HG02870 (cell line): ENCODE measurements around the gene CAPN10.

ENCODE experiments used
- ATAC-seq: cut with Tn5 transposase; IDR thresholded peaks from one replicate; pipeline ENCODE4 v1.9.1; 2021; ENCODE audit warnings: mild to moderate bottlenecking, moderate library complexity; ENCODE audit not compliant: unreplicated experiment

Gene CAPN10

GRCh38 chr2:240620859-240621258 lies 34.3 kb downstream of the CAPN10 start:
- no peak for ATAC-seq

- no peak for ATAC-seq
Observed at GRCh38 chr2:240622060-240622411, 35.5 kb downstream of the CAPN10 start.

GRCh38 chr2:240622531-240623235 lies 36.1 kb downstream of the CAPN10 start:
- no peak for ATAC-seq

- no peak for ATAC-seq
Observed at GRCh38 chr2:240623531-240624010, 37.0 kb downstream of the CAPN10 start.

- no peak for ATAC-seq
Observed at GRCh38 chr2:240624011-240624949, 37.7 kb downstream of the CAPN10 start.

- no peak for ATAC-seq
Observed at GRCh38 chr2:240624950-240625621, 38.6 kb downstream of the CAPN10 start, which contains the start of gene GPR35. GPR35 (plus strand) TSS chr2:240625480; CDS start chr2:240629953, 4,473 bp downstream.

GRCh38 chr2:240626531-240627300 lies 40.2 kb downstream of the CAPN10 start:
- ATAC-seq = no peak

- ATAC-seq = no peak
Observed at GRCh38 chr2:240627736-240628506, 41.4 kb downstream of the CAPN10 start.

GRCh38 chr2:240628507-240628807 lies 41.9 kb downstream of the CAPN10 start:
- ATAC-seq = no peak

- ATAC-seq = no peak
Observed at GRCh38 chr2:240628808-240629618, 42.5 kb downstream of the CAPN10 start.

GRCh38 chr2:240629619-240629967 lies 43.1 kb downstream of the CAPN10 start:
- ATAC-seq = no peak

GRCh38 chr2:240629968-240630770 lies 43.6 kb downstream of the CAPN10 start:
- no peak for ATAC-seq

- ATAC-seq = no peak
Observed at GRCh38 chr2:240630771-240631547, 44.4 kb downstream of the CAPN10 start.

- ATAC-seq = no peak
Observed at GRCh38 chr2:240631548-240632305, 45.2 kb downstream of the CAPN10 start.

GRCh38 chr2:240632306-240632721 lies 45.8 kb downstream of the CAPN10 start:
- ATAC-seq = no peak

- no peak for ATAC-seq
Observed at GRCh38 chr2:240635121-240635997, 48.8 kb downstream of the CAPN10 start.
